22Rv1 (cell line): ENCODE data around the gene PDE1A.

Experiments
- ZFX ChIP-seq: fragments of 450-650 bp; IDR thresholded peaks from 2 replicates; pipeline ENCODE4 v1.6.1; 2017; ENCODE audit warnings: antibody characterized with exemption, borderline replicate concordance
- TF ChIP-seq, protein P1 (sequence below): fragments of 450-650 bp; IDR thresholded peaks from 2 replicates; pipeline ENCODE4 v1.5.1; 2017; ENCODE audit warnings: mild to moderate bottlenecking

DNA sequence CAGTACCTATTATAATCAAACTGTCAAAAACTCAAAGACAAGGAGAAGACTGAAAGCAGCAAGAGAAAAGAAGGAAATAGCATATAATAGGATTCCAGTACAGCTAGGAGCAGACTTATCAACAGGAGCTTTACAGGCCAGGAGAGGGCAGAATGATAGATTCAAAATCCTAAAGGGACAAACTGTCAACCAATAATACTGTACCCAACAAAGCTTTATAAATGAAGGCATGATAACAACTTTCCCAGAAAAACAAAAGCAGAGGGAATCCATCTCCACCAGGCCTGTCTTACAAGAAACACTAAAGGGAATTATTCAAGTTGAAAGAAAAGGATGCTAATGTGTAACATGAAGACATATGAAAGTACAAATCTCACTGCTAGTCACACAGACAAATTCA, 42.0 kb downstream of the PDE1A start:
- TF ChIP-seq, protein P1, sequence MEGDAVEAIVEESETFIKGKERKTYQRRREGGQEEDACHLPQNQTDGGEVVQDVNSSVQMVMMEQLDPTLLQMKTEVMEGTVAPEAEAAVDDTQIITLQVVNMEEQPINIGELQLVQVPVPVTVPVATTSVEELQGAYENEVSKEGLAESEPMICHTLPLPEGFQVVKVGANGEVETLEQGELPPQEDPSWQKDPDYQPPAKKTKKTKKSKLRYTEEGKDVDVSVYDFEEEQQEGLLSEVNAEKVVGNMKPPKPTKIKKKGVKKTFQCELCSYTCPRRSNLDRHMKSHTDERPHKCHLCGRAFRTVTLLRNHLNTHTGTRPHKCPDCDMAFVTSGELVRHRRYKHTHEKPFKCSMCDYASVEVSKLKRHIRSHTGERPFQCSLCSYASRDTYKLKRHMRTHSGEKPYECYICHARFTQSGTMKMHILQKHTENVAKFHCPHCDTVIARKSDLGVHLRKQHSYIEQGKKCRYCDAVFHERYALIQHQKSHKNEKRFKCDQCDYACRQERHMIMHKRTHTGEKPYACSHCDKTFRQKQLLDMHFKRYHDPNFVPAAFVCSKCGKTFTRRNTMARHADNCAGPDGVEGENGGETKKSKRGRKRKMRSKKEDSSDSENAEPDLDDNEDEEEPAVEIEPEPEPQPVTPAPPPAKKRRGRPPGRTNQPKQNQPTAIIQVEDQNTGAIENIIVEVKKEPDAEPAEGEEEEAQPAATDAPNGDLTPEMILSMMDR: no peak
- no peak for TF ChIP-seq ZFX
